Thoracic aorta (tissue), 2 donors: ENCODE results near the gene BBS10. TPM values are rescaled to one million over a fixed set of nuclear protein-coding genes. Genes with fewer than 3 reads are reported as not detected.

Source experiments
- ATAC-seq: fragments of 150-250 bp; one replicate; pipeline ENCODE4 v1.8.0; 2017; ENCODE audit warnings: low read depth; ENCODE audit not compliant: insufficient number of reproducible peaks, low FRiP score
- DNase-seq: peaks from one replicate; pipeline ENCODE4 v3.0.0-alpha.2; 2020; ENCODE audit warnings: low spot score
- H3K27ac ChIP-seq, 2 donors: fragments of 200-600 bp; sonication (generic); 1 replicate in 1 of 2; 2 replicates in 1 of 2; pipeline ENCODE4 v1.5.1; 2016; ENCODE audit warnings: mild to moderate bottlenecking in 2 of 2, moderate library complexity in 2 of 2
- H3K27me3 ChIP-seq: fragments of 200-600 bp; sonication (generic); replicated peaks from 2 replicates; pipeline ENCODE4 v1.6.0; 2016; ENCODE audit warnings: mild to moderate bottlenecking; ENCODE audit not compliant: insufficient read depth
- H3K36me3 ChIP-seq: fragments of 200-600 bp; sonication (generic); one replicate; pipeline ENCODE4 v1.5.1; 2016
- H3K4me1 ChIP-seq, 2 donors: fragments of 200-600 bp; sonication (generic); 1 replicate in 1 of 2; 2 replicates in 1 of 2; pipeline versions ENCODE4 v1.5.1 to v1.6.0; 2016; ENCODE audit warnings: low read depth in 2 of 2, mild to moderate bottlenecking in 1 of 2; ENCODE audit not compliant: control insufficient read depth in 1 of 2
- H3K4me3 ChIP-seq: fragments of 200-600 bp; sonication (generic); 2 replicates; pipeline ENCODE4 v1.5.1; 2016; ENCODE audit warnings: mild to moderate bottlenecking
- H3K9me3 ChIP-seq: fragments of 200-600 bp; sonication (generic); 2 replicates; pipeline ENCODE4 v1.5.1; 2016
- total RNA-seq, 2 donors: library from RNA; depleted of rRNA; stranded (reverse); fragments of >200 nt; gene quantifications; one replicate each; pipeline versions ENCODE4 v1.1.0 to v1.2.3, GENCODE V29; 2016
- TF ChIP-seq, protein P1 (sequence below): fragments of 200-600 bp; sonication (generic); IDR thresholded peaks from one replicate; pipeline ENCODE4 v1.5.1; 2019; ENCODE audit warnings: antibody characterized with exemption

The BBS10 gene
- total RNA-seq, 2 donors from 2014 or later = 7.4 to 9.3 TPM

DNA sequence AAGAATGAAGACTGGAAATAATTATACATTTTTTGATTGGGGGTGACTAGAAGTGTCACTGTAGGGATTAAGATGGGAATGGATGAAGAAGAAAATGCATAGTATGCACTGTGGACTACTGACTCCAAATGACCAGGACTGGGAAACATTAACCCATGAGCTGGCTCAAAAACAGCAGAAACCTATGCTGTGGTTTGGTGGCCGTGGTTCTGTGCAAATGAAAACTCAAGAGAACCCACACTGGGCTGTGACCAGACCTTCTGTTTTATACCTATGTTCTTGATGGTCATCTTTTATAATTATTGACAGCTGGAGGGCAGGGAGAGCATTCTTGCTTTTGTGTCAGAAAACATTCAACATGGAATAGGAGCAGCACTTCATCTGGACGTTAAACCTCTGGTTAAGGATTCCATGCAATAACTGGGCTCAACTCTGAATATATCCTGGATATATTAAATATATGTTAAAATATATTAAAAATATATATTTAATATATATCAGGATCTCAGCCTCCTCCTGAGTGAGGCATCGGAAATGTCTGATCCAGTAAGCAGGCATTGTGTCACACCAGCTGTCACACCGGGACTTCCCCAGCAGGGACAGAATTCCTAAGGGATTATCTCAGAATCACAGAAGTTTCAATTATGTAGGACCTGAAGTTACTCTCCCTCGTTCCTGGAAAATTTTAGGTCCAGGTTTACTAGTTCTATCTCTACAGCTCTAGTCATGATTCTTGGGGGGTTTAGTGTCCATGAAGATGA is 48.5 kb downstream of the BBS10 start:
- no peaks in the 10 kb centered on the region for H3K9me3 ChIP-seq
- no peaks in the 10 kb centered on the region for H3K27me3 ChIP-seq
- no peak for DNase-seq
- H3K36me3 ChIP-seq = no peaks in the 10 kb centered on the region
- H3K4me1 ChIP-seq = no peaks in the 10 kb centered on the region
- H3K27ac ChIP-seq = no peak overlapping the region
- TF ChIP-seq, protein P1, sequence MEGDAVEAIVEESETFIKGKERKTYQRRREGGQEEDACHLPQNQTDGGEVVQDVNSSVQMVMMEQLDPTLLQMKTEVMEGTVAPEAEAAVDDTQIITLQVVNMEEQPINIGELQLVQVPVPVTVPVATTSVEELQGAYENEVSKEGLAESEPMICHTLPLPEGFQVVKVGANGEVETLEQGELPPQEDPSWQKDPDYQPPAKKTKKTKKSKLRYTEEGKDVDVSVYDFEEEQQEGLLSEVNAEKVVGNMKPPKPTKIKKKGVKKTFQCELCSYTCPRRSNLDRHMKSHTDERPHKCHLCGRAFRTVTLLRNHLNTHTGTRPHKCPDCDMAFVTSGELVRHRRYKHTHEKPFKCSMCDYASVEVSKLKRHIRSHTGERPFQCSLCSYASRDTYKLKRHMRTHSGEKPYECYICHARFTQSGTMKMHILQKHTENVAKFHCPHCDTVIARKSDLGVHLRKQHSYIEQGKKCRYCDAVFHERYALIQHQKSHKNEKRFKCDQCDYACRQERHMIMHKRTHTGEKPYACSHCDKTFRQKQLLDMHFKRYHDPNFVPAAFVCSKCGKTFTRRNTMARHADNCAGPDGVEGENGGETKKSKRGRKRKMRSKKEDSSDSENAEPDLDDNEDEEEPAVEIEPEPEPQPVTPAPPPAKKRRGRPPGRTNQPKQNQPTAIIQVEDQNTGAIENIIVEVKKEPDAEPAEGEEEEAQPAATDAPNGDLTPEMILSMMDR = no peak
- no peak for ATAC-seq
- no peak overlapping the region for H3K4me3 ChIP-seq

Other genes with a start within 250 kb of the BBS10 start
- 10 to 100 TPM; 65.5 to 78.9 TPM for gene OSBPL8, start 211.4 kb upstream of the BBS10 start, total RNA-seq